Gastrocnemius medialis (tissue), 4 donors: ENCODE results near the gene TSPAN2. TPM values are rescaled to one million over a fixed set of nuclear protein-coding genes. Genes with fewer than 3 reads are reported as not detected.

Experiments used
- ATAC-seq, 2 donors: fragments of 150-250 bp; one replicate each; pipeline ENCODE4 v1.9.1; 2016
- DNase-seq, 2 donors: peaks; one replicate each; pipeline ENCODE4 v3.0.0-alpha.2; 2019
- H3K27ac ChIP-seq, 4 donors: fragments of 200-600 bp; sonication (generic); 1 replicate in 1 of 4; 2 replicates in 3 of 4; pipeline ENCODE4 v1.5.1; 2016 to 2018; ENCODE audit warnings: mild to moderate bottlenecking in 2 of 4, moderate library complexity in 1 of 4
- H3K27me3 ChIP-seq, 3 donors: fragments of 200-600 bp; sonication (generic) in 2 of 3; 1 replicate in 1 of 3; 2 replicates in 2 of 3; pipeline versions ENCODE4 v1.5.1 to v1.6.0; 2016 to 2019; ENCODE audit warnings: mild to moderate bottlenecking in 1 of 3, moderate library complexity in 1 of 3
- H3K36me3 ChIP-seq, 2 donors: fragments of 200-600 bp; sonication (generic) in 1 of 2; one replicate each; pipeline ENCODE4 v1.5.1; 2017 to 2018
- H3K4me1 ChIP-seq, 2 donors: fragments of 200-600 bp; sonication (generic) in 1 of 2; one replicate each; pipeline ENCODE4 v1.5.1; 2016 to 2017; ENCODE audit warnings: mild to moderate bottlenecking in 2 of 2
- H3K4me3 ChIP-seq, 4 donors: fragments of 200-600 bp; sonication (generic) in 3 of 4; 1 replicate in 1 of 4; 2 replicates in 3 of 4; pipeline ENCODE4 v1.5.1; 2016 to 2019; ENCODE audit warnings: mild to moderate bottlenecking in 2 of 4
- H3K9me3 ChIP-seq, 3 donors: fragments of 200-600 bp; sonication (generic) in 2 of 3; 1 replicate in 1 of 3; 2 replicates in 2 of 3; pipeline ENCODE4 v1.5.1; 2016 to 2019
- CTCF ChIP-seq, 5 experiments: fragments of 450-650 bp in 3 of 5; fragments of 200-600 bp in 2 of 5; sonication (generic) in 2 of 5; IDR thresholded peaks in 4 of 5; conservative IDR thresholded peaks in 1 of 5; 1 replicate in 4 of 5; 2 replicates in 1 of 5; pipeline ENCODE4 v1.5.1; 2016 to 2019; ENCODE audit warnings: antibody characterized with exemption in 5 of 5, mild to moderate bottlenecking in 3 of 5, moderate library complexity in 3 of 5
- POLR2A ChIP-seq, 2 donors: fragments of 450-650 bp; IDR thresholded peaks; one replicate each; pipeline ENCODE4 v1.6.1; 2017; ENCODE audit warnings: antibody characterized with exemption in 2 of 2, mild to moderate bottlenecking in 2 of 2, moderate library complexity in 2 of 2
- in situ Hi-C, 4 donors: fragments of 200-750 bp; cut with MboI; loops; one replicate each; pipeline versions ENCODE4 v1.15.0 to v1.8.0; 2017; ENCODE audit warnings: low sequenced_read_pairs in 4 of 4
- intact Hi-C: fragments of 100-400 bp; cut with DNase I; formaldehyde crosslinking; loops from one replicate; pipeline ENCODE4 v1.15.1; 2023; ENCODE audit warnings: low total_unique reads
- total RNA-seq, 4 donors: library from RNA; depleted of rRNA; stranded (reverse); fragments of >200 nt; gene quantifications; one replicate each; pipeline versions ENCODE4 v1.1.0 to v1.2.3, GENCODE V29; 2016

Gene TSPAN2
- total RNA-seq, 4 donors from 2014 or later, result 0.70 to 2.6 (median 2.0) TPM; not detected in 1

- no peaks in the 10 kb centered on the region for H3K9me3 ChIP-seq
- in situ Hi-C loops (loop anchor here in 1 of 4 donors (25.0 kb wide), 1 partner anchor 732 kb away; no protein-coding TSS in a partner anchor), intact Hi-C loops (no loop called here)
- H3K36me3 ChIP-seq, result no peaks in the 10 kb centered on the region
- no peak for DNase-seq
- no peaks in the 10 kb centered on the region for H3K27me3 ChIP-seq
- no peak overlapping the region for H3K4me3 ChIP-seq
- H3K27ac ChIP-seq, result no peak overlapping the region
- no peak for ATAC-seq
- peaks cover 0 to 13% of the 10 kb centered on the region in 2 donors for H3K4me1 ChIP-seq
- no peak for TF ChIP-seq CTCF (IDR thresholded peaks at IDR 0.05 in 4 of 5, conservative IDR thresholded peaks at IDR 0.05 in 1 of 5)
- TF ChIP-seq POLR2A (IDR thresholded peaks at IDR 0.05), result no peak
Measured at GRCh38 chr1:115069659-115070308, 19.5 kb downstream of the TSPAN2 start.

- DNase-seq, result no peak
- Histone ChIP-seq H3K4me1 (peaks cover 0 to 10% of the 10 kb centered on the region in 2 donors), H3K36me3 (no peaks in the 10 kb centered on the region), H3K27me3 (no peaks in the 10 kb centered on the region), H3K9me3 (no peaks in the 10 kb centered on the region), H3K4me3 (no peak overlapping the region), H3K27ac (no peak overlapping the region)
- intact Hi-C loops (no loop called here), in situ Hi-C loops (loop anchor here in 1 of 4 donors (25.0 kb wide), 1 partner anchor 732 kb away; no protein-coding TSS in a partner anchor)
- ATAC-seq, result no peak
- no peak for TF ChIP-seq POLR2A (IDR thresholded peaks at IDR 0.05)
- TF ChIP-seq CTCF (IDR thresholded peaks at IDR 0.05 in 4 of 5, conservative IDR thresholded peaks at IDR 0.05 in 1 of 5), result no peak
Measured at GRCh38 chr1:115068826-115069585, 20.3 kb downstream of the TSPAN2 start.

- no peak for TF ChIP-seq POLR2A (IDR thresholded peaks at IDR 0.05)
- TF ChIP-seq CTCF (IDR thresholded peaks at IDR 0.05 in 4 of 5, conservative IDR thresholded peaks at IDR 0.05 in 1 of 5), result no peak
- Histone ChIP-seq H3K9me3 (no peaks in the 10 kb centered on the region), H3K27me3 (no peaks in the 10 kb centered on the region), H3K4me3 (no peak overlapping the region), H3K4me1 (no peaks in the 10 kb centered on the region), H3K27ac (no peak overlapping the region), H3K36me3 (no peaks in the 10 kb centered on the region)
- in situ Hi-C loops (loop anchor here in 1 of 4 donors (25.0 kb wide), 1 partner anchor 730 kb away; no protein-coding TSS in a partner anchor), intact Hi-C loops (no loop called here)
- no peak for DNase-seq
- ATAC-seq, result no peak
Measured at GRCh38 chr1:115067161-115067859, 22.0 kb downstream of the TSPAN2 start.

GRCh38 chr1:115065021-115065420, 24.3 kb downstream of the TSPAN2 start:
- intact Hi-C loops, result no loop called here
- H3K4me1 ChIP-seq, result no peaks in the 10 kb centered on the region

More at GRCh38 chr1:115065021-115065420, 24.3 kb downstream of the TSPAN2 start:
- in situ Hi-C loops, result loop anchor here in 1 of 4 donors (25.0 kb wide), 1 partner anchor 728 kb away; no protein-coding TSS in a partner anchor
- Histone ChIP-seq H3K4me3 (no peak overlapping the region), H3K36me3 (no peaks in the 10 kb centered on the region), H3K9me3 (no peaks in the 10 kb centered on the region), H3K27ac (no peak overlapping the region), H3K27me3 (no peaks in the 10 kb centered on the region)
- DNase-seq (no peak), ATAC-seq (no peak)
- TF ChIP-seq POLR2A (IDR thresholded peaks at IDR 0.05), result no peak
- TF ChIP-seq CTCF (IDR thresholded peaks at IDR 0.05 in 4 of 5, conservative IDR thresholded peaks at IDR 0.05 in 1 of 5), result no peak
